ENCODE data around the gene LIME1.

Gene LIME1

GRCh38 chr20:63737945-63738686 is 1.7 kb downstream of the LIME1 start:
- DNase-seq, result no peak

GRCh38 chr20:63738687-63739129 is 2.2 kb downstream of the LIME1 start:
- peak in 15 of 51 donors; percentile 16 to 53 (median 36) for DNase-seq

GRCh38 chr20:63739130-63740069 is 2.9 kb downstream of the LIME1 start, which contains the start of gene SLC2A4RG:
SLC2A4RG (plus strand) TSS chr20:63739776; CDS start chr20:63739913, 137 bp downstream.
- peak in 44 of 51 donors; percentile 19 to 86 (median 58) for DNase-seq

GRCh38 chr20:63740070-63740626 is 3.7 kb downstream of the LIME1 start:
- peak in 9 of 51 donors; percentile 17 to 58 (median 38) for DNase-seq

GRCh38 chr20:63740627-63741353 is 4.3 kb downstream of the LIME1 start:
- DNase-seq, result peak in 46 of 51 donors; percentile 18 to 86 (median 70)

- DNase-seq, result no peak
Observed at GRCh38 chr20:63741354-63741675, 4.9 kb downstream of the LIME1 start.

GRCh38 chr20:63741676-63742380 is 5.4 kb downstream of the LIME1 start:
- no peak for DNase-seq

- no peak for DNase-seq
Observed at GRCh38 chr20:63742381-63743024, 6.0 kb downstream of the LIME1 start.

GRCh38 chr20:63743210-63743970 is 6.9 kb downstream of the LIME1 start:
- no peak for DNase-seq

- no peak for DNase-seq
Observed at GRCh38 chr20:63744158-63744557, 7.7 kb downstream of the LIME1 start.

GRCh38 chr20:63744574-63745423 is 8.3 kb downstream of the LIME1 start:
- no peak for DNase-seq

GRCh38 chr20:63745424-63745805 is 9.0 kb downstream of the LIME1 start:
- no peak for DNase-seq

GRCh38 chr20:63745961-63746731 is 9.7 kb downstream of the LIME1 start:
- DNase-seq, result no peak

- no peak for DNase-seq
Observed at GRCh38 chr20:63746751-63747315, 10.4 kb downstream of the LIME1 start.

- DNase-seq, result no peak
Observed at GRCh38 chr20:63747622-63748069, 11.2 kb downstream of the LIME1 start.

- DNase-seq, result no peak
Observed at GRCh38 chr20:63748070-63748933, 11.8 kb downstream of the LIME1 start.

All from hypothalamus (tissue), 51 donors.